NT2/D1 (cell line): ENCODE results near the gene KIFC1.
"Not testable (repeated sequence)": the region's sequence is repeated elsewhere in the genome, so short reads cannot be mapped to it uniquely, and the experiment has no call there.

ENCODE experiments used
- DNase-seq: peaks from one replicate; pipeline ENCODE4 v3.0.0-alpha.2; 2011; ENCODE audit warnings: low read depth, low spot score
- H3K27me3 ChIP-seq: 2 replicates; pipeline ENCODE4 v1.6.0; 2011; ENCODE audit warnings: mild to moderate bottlenecking; ENCODE audit not compliant: insufficient read length, insufficient read depth
- H3K36me3 ChIP-seq: 2 replicates; pipeline ENCODE4 v1.6.1; 2011; ENCODE audit warnings: mild to moderate bottlenecking, low read length, mixed read lengths; ENCODE audit not compliant: insufficient read depth, insufficient read length
- H3K4me1 ChIP-seq: 2 replicates; pipeline ENCODE4 v1.5.1; 2011; ENCODE audit not compliant: insufficient read depth, insufficient read length
- H3K4me3 ChIP-seq: 2 replicates; pipeline ENCODE4 v1.5.1; 2011; ENCODE audit warnings: low read depth; ENCODE audit not compliant: insufficient read length
- H3K9ac ChIP-seq: 2 replicates; pipeline ENCODE4 v1.6.0; 2011; ENCODE audit warnings: low read depth; ENCODE audit not compliant: insufficient read length
- H3K9me3 ChIP-seq: 2 replicates; pipeline ENCODE4 v1.5.1; 2011; ENCODE audit warnings: mild to moderate bottlenecking, low read length; ENCODE audit not compliant: insufficient read depth
- SUZ12 ChIP-seq: IDR thresholded peaks from 2 replicates; pipeline ENCODE4 v1.6.1; 2011; ENCODE audit not compliant: insufficient read length, insufficient read depth; ENCODE audit errors: extremely low read depth
- YY1 ChIP-seq: IDR thresholded peaks from 2 replicates; pipeline ENCODE4 v1.6.1; 2011; ENCODE audit not compliant: insufficient read length, insufficient read depth
- ZNF274 ChIP-seq: IDR thresholded peaks from 2 replicates; pipeline ENCODE4 v1.6.1; 2011; ENCODE audit warnings: mild to moderate bottlenecking, low read depth, low read length

KIFC1 gene, protein sequence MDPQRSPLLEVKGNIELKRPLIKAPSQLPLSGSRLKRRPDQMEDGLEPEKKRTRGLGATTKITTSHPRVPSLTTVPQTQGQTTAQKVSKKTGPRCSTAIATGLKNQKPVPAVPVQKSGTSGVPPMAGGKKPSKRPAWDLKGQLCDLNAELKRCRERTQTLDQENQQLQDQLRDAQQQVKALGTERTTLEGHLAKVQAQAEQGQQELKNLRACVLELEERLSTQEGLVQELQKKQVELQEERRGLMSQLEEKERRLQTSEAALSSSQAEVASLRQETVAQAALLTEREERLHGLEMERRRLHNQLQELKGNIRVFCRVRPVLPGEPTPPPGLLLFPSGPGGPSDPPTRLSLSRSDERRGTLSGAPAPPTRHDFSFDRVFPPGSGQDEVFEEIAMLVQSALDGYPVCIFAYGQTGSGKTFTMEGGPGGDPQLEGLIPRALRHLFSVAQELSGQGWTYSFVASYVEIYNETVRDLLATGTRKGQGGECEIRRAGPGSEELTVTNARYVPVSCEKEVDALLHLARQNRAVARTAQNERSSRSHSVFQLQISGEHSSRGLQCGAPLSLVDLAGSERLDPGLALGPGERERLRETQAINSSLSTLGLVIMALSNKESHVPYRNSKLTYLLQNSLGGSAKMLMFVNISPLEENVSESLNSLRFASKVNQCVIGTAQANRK

DNA sequence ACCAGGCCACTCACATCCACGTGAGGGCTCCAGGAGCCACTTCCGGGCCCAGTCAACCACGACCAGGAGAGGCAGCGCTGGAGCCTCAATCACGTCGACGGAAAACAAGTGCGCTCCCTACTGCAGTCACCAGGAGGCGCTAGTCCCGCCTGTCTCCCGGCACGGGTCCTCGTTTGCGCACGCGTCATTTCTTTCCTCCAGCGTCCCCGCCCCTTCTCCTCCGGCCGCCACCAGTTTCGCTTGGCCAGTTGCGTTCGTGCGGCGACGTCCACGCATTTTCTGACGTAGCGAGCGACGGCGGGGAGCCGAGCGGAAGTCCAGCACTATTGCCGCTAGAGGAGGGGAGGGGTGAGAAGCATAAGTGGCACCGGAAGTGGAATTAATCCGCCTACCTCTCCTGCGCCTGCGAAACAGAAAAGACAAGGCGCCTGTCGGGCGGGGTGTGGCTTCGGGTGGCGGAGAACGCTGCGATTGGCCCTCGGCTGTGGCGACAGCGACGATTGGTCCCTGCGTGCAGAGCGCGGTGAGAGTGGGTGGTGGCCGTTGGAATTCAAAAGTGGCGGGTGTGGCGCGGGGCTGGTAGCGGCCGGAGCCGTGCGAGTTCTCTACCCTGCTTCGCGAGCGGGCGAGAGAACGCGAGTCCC, at the start of gene KIFC1:
Gene KIFC1, plus strand, starts transcription at position 546 of the 644 bp plus-strand sequence. CDS start 163 bp downstream, outside the sequence.
- no peak for TF ChIP-seq YY1
- no peak for TF ChIP-seq SUZ12
- no peak for TF ChIP-seq ZNF274

DNA sequence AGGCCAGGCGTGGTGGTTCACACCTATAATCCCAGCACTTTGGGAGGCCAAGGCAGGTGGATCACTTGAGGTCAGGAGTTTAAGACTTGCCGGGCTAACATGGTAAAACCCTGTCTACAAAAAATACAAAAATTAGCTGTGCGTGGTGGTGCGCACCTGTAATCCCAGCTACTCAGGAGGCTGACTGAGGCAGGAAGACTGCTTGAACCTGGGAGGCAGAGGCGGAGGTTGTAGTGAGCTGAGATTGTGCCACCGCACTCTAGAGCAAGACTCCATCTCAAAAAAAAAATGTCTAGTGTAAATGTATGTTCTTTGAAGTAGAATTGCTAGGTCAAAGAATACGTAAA, 48.0 kb upstream of the KIFC1 start:
- DNase-seq, H3K36me3 ChIP-seq, H3K9ac ChIP-seq, H3K9me3 ChIP-seq, H3K27me3 ChIP-seq, H3K4me1 ChIP-seq, H3K4me3 ChIP-seq: not testable (repeated sequence)

More for the DNA sequence above, at the start of gene KIFC1:
- Histone ChIP-seq H3K4me3 (peak within 1 kb of the TSS; percentile 85), H3K9me3 (no peaks in the 10 kb centered on the region), H3K9ac (peak within 1 kb of the TSS; percentile 90), H3K4me1 (no peaks in the 10 kb centered on the region), H3K36me3 (peaks cover 13% of the 10 kb centered on the region), H3K27me3 (no peaks in the 10 kb centered on the region)
- peak; percentile 96 for DNase-seq

DNA sequence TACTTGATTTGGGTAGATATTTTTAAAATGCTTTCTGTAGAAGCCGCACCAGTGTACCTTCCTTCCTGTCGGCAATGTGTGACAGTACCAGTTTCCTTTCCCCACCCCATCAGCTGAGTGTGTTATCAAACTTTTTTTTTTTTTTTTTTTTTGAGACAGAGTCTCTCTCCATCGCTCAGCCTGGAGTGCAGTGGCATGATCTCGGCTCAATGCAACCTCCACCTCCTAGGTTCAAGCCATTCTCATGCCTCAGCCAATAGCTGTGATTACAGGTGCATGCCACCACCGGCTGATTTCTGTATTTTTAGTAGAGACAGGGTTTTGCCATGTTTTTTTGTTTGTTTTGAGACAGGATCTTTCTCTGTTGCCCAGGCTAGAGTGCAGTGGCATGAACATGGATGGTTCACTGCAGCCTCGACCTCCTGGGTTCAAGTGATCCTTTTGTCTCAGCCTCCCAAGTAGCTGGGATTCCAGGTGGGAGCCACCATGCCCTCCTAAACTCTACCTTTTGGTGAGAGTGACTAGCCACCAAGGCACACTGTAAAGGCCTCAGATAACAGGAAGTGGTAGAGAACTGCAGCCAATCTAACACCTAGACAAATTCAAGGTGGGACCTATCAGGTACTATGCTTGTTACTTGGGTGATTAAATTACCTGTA, 47.5 kb upstream of the KIFC1 start:
- Histone ChIP-seq H3K36me3 (no peaks in the 10 kb centered on the region), H3K4me1 (no peaks in the 10 kb centered on the region), H3K9me3 (no peaks in the 10 kb centered on the region), H3K27me3 (peaks cover 6% of the 10 kb centered on the region), H3K4me3 (no peak overlapping the region), H3K9ac (no peak overlapping the region)
- DNase-seq, result no peak
- no peak for TF ChIP-seq YY1
- TF ChIP-seq SUZ12, result no peak
- TF ChIP-seq ZNF274, result no peak

DNA sequence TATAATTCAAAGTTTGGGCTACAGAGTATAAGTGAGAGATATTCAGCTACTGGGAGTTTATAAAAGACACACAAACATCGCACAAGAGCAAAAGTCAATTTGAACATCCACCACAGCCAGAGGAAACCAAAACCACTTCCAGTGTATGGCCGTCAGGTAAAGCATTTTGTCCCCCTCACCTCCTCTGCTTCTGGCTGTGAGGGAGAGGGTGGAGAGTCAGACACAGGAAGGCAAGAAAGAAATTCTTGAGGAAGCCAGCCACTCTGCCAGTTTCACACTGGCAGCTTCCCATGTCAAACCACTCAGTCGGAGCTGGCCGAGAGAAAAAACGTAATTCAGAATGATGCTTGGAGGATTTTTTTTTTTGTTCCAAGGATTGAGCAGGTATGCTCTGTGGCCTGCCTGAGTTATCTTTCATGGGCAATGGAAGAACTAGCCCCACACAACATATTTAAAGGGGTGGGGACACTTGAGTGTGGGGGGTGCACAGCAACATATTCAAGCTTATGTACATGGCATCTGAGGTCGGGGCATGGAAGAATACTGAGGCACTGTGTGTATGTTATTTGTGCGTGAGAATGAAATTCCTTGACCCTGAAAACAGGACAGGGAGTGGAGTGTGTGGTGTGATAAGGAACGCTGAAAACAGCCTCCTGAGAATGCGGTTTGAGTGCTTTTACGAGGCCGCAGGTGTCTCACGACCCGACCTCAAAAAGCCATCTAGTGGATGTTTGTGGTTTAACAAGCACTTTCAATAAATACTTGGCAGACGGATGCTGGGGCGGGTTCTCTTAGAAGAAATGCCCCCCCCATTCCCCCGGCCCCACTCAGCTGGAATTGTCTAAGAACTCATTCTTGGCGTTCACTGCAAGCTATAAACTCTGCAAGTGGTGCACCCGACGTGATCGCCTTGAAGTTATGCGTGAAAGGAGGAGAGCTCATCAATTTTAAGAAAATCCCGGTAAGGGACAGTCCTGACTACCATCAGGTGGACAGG, 46.6 kb upstream of the KIFC1 start:
- no peak for DNase-seq
- no peak overlapping the region for H3K4me3 ChIP-seq
- H3K9ac ChIP-seq, result no peak overlapping the region

DNA sequence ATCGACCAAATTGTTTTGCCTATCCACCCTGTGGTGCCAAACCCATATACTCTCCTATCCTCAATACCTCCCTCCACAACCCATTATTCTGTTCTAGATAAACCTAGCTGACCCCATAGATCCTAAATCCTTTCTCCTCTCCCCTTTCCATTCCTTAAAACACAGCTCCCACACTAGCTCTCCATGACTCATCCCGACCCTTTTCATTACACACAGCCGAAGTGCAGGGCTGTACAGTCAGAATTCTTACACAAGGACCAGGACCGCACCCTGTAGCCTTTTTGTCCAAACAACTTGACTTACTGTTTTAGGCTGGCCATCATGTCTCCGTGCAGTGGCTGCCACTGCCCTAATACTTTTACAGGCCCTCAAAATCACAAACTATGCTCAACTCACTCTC, 44.7 kb upstream of the KIFC1 start:
- not testable (repeated sequence) for H3K27me3 ChIP-seq, H3K36me3 ChIP-seq, DNase-seq, H3K9me3 ChIP-seq, H3K4me3 ChIP-seq, H3K9ac ChIP-seq, H3K4me1 ChIP-seq

More for the DNA sequence above, 46.6 kb upstream of the KIFC1 start:
- Histone ChIP-seq H3K9me3 (no peaks in the 10 kb centered on the region), H3K36me3 (no peaks in the 10 kb centered on the region), H3K4me1 (no peaks in the 10 kb centered on the region), H3K27me3 (peaks cover 6% of the 10 kb centered on the region)
- TF ChIP-seq ZNF274, result no peak

DNA sequence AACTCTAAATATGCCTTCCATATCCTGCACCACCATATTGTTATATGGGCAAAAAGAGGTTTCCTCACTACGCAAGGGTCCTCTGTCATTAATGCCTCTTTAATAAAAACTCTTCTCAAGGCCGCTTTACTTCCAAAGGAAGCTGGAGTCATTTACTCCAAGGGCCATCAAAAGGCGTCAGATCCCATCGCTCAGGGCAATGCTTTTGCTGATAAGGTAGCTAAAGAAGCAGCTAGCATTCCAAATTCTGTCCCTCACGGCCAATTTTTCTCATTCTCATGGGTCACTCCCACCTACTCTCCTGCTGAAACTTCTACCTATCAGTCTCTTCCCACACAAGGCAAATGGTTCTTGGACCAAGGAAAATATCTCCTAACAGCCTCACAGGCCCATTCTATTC, 43.8 kb upstream of the KIFC1 start:
- TF ChIP-seq SUZ12, result no peak
- no peak for TF ChIP-seq ZNF274
- no peak for TF ChIP-seq YY1
- H3K9me3 ChIP-seq, result no peaks in the 10 kb centered on the region
- H3K36me3 ChIP-seq, result no peaks in the 10 kb centered on the region
- DNase-seq, result no peak
- H3K9ac ChIP-seq, result no peak overlapping the region
- peaks cover 6% of the 10 kb centered on the region for H3K27me3 ChIP-seq
- H3K4me1 ChIP-seq, result no peaks in the 10 kb centered on the region
- no peak overlapping the region for H3K4me3 ChIP-seq

DNA sequence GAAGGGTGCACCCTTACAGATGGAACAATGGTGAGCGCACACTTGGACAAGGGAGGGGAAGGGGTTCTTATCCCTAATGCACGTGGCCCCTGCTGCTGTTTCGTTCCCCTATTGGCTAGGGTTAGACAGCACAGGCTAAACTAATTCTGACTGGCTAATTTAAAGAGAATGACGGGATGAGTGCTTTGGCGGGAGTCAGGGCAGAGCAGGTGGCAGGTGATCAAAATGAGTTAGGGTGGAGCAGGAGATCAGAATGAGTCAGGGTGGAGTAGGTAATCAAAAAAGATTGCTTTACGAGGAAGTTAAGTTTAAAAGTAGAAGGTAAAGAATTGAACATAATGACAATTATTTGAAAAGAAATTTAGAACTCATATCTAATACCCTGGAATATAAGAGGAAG, 35.8 kb upstream of the KIFC1 start:
- not testable (repeated sequence) for H3K9ac ChIP-seq, H3K27me3 ChIP-seq, DNase-seq, H3K36me3 ChIP-seq, H3K4me1 ChIP-seq, H3K4me3 ChIP-seq
- peaks cover 13% of the 10 kb centered on the region; the same call in 1 of the 2 replicates for H3K9me3 ChIP-seq
